ENCODE measurements around the gene SORT1.

GRCh38 chr1:109261578-109261977 lies 136.1 kb downstream of the SORT1 start:
- no peak for TF ChIP-seq CTCF (IDR thresholded peaks at IDR 0.05; ENCODE audit: low read depth, low read length)
- TF ChIP-seq EZH2phosphoT487 (IDR thresholded peaks at IDR 0.05; ENCODE audit: low read depth): no peak
